ENCODE results near the gene ANKS1A.

Gene ANKS1A

DNA sequence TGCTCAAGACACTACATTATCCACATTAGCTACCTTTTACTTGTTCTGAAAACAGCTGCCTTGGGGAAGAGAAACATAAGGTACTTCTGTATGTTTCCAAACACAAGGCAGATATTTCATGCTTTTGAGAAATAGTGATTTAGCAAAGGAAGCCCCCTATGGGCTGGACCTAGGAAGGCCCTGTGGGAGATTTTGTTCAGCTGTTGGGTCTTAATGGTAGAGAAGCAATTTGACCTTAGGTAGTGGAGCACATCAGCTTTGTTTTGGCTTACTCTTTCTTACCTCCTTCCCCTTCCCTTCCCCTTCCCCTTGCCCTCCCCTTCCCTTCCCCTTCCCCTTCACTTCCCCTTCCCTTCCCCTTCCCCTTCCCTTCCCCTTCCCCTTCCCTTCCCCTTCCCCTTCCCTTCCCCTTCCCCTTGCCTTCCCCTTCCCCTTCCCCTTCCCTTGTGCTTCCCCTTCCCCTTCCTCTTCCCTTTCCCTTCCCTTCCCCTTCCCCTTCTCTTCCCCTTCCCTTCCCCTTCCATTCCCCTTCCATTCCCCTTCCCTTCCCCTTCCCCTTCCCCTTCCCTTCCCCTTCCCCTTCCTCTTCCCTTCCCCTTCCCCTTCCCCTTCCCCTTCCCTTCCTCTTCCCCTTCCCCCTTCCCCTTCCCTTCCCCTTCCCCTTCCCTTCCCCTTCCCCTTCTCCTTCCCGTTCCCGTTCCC, 84.6 kb downstream of the ANKS1A start:
- H3K4me3 ChIP-seq (ENCODE audit: low read length, poor library complexity, severe bottlenecking), result no peak overlapping the region
- H3K4me1 ChIP-seq (ENCODE audit: insufficient read depth, low read length, poor library complexity, severe bottlenecking), result no peaks in the 10 kb centered on the region
- no peak overlapping the region for H2AFZ ChIP-seq (ENCODE audit: low read length)
- no peak overlapping the region for H3K9ac ChIP-seq (ENCODE audit: low read depth, low read length, poor library complexity, severe bottlenecking)
- H3K9me3 ChIP-seq (ENCODE audit: insufficient read depth, low read depth, low read length), result no peaks in the 10 kb centered on the region
- no peaks in the 10 kb centered on the region for H3K79me2 ChIP-seq (ENCODE audit: insufficient read depth, low read length)
- H3K9me2 ChIP-seq (replicated peaks; ENCODE audit: low read depth, low read length), result no peaks in the 10 kb centered on the region
- TF ChIP-seq EZH2phosphoT487 (IDR thresholded peaks at IDR 0.05; ENCODE audit: borderline replicate concordance) (no peak), CTCF (conservative IDR thresholded peaks at IDR 0.05; ENCODE audit: low read length) (peak; percentile 63)
- no peaks in the 10 kb centered on the region for H3K27me3 ChIP-seq (ENCODE audit: insufficient read depth, low read length, poor library complexity, severe bottlenecking)
- H3F3A ChIP-seq (ENCODE audit: low read depth), result no peaks in the 10 kb centered on the region
- no peaks in the 10 kb centered on the region for H4K20me1 ChIP-seq (ENCODE audit: insufficient read depth, low read length, poor library complexity, severe bottlenecking)
- H3K36me3 ChIP-seq (ENCODE audit: insufficient read depth, low read length), result peaks cover 19% of the 10 kb centered on the region; the same call in 1 of the 2 replicates
- H3K4me2 ChIP-seq (ENCODE audit: low read depth, low read length, poor library complexity, severe bottlenecking), result no peak overlapping the region

DNA sequence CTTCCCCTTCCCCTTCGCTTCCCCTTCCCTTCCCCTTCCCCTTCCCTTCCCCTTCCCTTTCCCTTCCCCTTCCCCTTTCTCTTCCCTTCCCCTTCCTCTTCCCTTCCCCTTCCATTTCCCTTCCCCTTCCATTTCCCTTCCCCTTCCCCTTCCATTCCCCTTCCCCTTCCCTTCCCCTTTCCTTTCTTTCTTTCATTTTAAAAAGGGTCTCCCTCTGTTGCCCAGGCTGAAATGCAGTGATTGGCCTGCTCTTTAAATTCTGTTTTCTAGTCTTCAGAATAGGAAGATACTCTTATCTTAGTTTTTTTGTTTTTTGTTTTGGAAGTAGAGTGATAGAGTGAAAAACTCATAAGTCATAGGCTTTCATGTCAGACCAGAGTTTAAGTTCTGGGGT, 85.2 kb downstream of the ANKS1A start:
- no peak overlapping the region for H3K9ac ChIP-seq (ENCODE audit: low read depth, low read length, poor library complexity, severe bottlenecking)

GRCh38 chr6:34976239-34976638, 87.2 kb downstream of the ANKS1A start:
- H3K9me3 ChIP-seq (ENCODE audit: insufficient read depth, low read depth, low read length), result no peaks in the 10 kb centered on the region
- H3K79me2 ChIP-seq (ENCODE audit: insufficient read depth, low read length), result no peaks in the 10 kb centered on the region
- H3F3A ChIP-seq (ENCODE audit: low read depth), result no peaks in the 10 kb centered on the region
- peaks cover 11% of the 10 kb centered on the region for H3K4me1 ChIP-seq (ENCODE audit: insufficient read depth, low read length, poor library complexity, severe bottlenecking)
- TF ChIP-seq EZH2phosphoT487 (IDR thresholded peaks at IDR 0.05; ENCODE audit: borderline replicate concordance), result no peak
- no peaks in the 10 kb centered on the region for H3K9me2 ChIP-seq (replicated peaks; ENCODE audit: low read depth, low read length)
- H3K27me3 ChIP-seq (ENCODE audit: insufficient read depth, low read length, poor library complexity, severe bottlenecking), result no peaks in the 10 kb centered on the region
- no peak overlapping the region for H2AFZ ChIP-seq (ENCODE audit: low read length)
- no peak overlapping the region for H3K4me3 ChIP-seq (ENCODE audit: low read length, poor library complexity, severe bottlenecking)
- no peak overlapping the region for H3K9ac ChIP-seq (ENCODE audit: low read depth, low read length, poor library complexity, severe bottlenecking)
- no peaks in the 10 kb centered on the region for H4K20me1 ChIP-seq (ENCODE audit: insufficient read depth, low read length, poor library complexity, severe bottlenecking)
- H3K36me3 ChIP-seq (ENCODE audit: insufficient read depth, low read length), result peaks cover 7% of the 10 kb centered on the region; the same call in 1 of the 2 replicates
- H3K4me2 ChIP-seq (ENCODE audit: low read depth, low read length, poor library complexity, severe bottlenecking), result no peak overlapping the region

More for the DNA sequence above, 85.2 kb downstream of the ANKS1A start:
- no peaks in the 10 kb centered on the region for H3K4me1 ChIP-seq (ENCODE audit: insufficient read depth, low read length, poor library complexity, severe bottlenecking)
- TF ChIP-seq EZH2phosphoT487 (IDR thresholded peaks at IDR 0.05; ENCODE audit: borderline replicate concordance), result no peak
- TF ChIP-seq CTCF (conservative IDR thresholded peaks at IDR 0.05; ENCODE audit: low read length), result no peak
- no peaks in the 10 kb centered on the region for H3K9me2 ChIP-seq (replicated peaks; ENCODE audit: low read depth, low read length)
- no peaks in the 10 kb centered on the region for H3K27me3 ChIP-seq (ENCODE audit: insufficient read depth, low read length, poor library complexity, severe bottlenecking)
- no peak overlapping the region for H3K4me2 ChIP-seq (ENCODE audit: low read depth, low read length, poor library complexity, severe bottlenecking)
- peaks cover 19% of the 10 kb centered on the region; the same call in 1 of the 2 replicates for H3K36me3 ChIP-seq (ENCODE audit: insufficient read depth, low read length)
- no peaks in the 10 kb centered on the region for H4K20me1 ChIP-seq (ENCODE audit: insufficient read depth, low read length, poor library complexity, severe bottlenecking)
- H3K4me3 ChIP-seq (ENCODE audit: low read length, poor library complexity, severe bottlenecking), result no peak overlapping the region
- no peaks in the 10 kb centered on the region for H3K9me3 ChIP-seq (ENCODE audit: insufficient read depth, low read depth, low read length)
- no peak overlapping the region for H2AFZ ChIP-seq (ENCODE audit: low read length)
- no peaks in the 10 kb centered on the region for H3K79me2 ChIP-seq (ENCODE audit: insufficient read depth, low read length)
- H3F3A ChIP-seq (ENCODE audit: low read depth), result no peaks in the 10 kb centered on the region

- Histone ChIP-seq H3K36me3 (ENCODE audit: insufficient read depth, low read length) (peaks cover 8% of the 10 kb centered on the region; the same call in 1 of the 2 replicates), H3F3A (ENCODE audit: low read depth) (no peaks in the 10 kb centered on the region), H3K79me2 (ENCODE audit: insufficient read depth, low read length) (no peaks in the 10 kb centered on the region), H3K9me3 (ENCODE audit: insufficient read depth, low read depth, low read length) (no peaks in the 10 kb centered on the region), H2AFZ (ENCODE audit: low read length) (no peak overlapping the region), H3K4me2 (ENCODE audit: low read depth, low read length, poor library complexity, severe bottlenecking) (peak overlapping the region; percentile 66), H3K27me3 (ENCODE audit: insufficient read depth, low read length, poor library complexity, severe bottlenecking) (no peaks in the 10 kb centered on the region), H3K4me3 (ENCODE audit: low read length, poor library complexity, severe bottlenecking) (peak overlapping the region; percentile 34), H3K9me2 (replicated peaks; ENCODE audit: low read depth, low read length) (no peaks in the 10 kb centered on the region), H3K9ac (ENCODE audit: low read depth, low read length, poor library complexity, severe bottlenecking) (peak overlapping the region; percentile 57), H4K20me1 (ENCODE audit: insufficient read depth, low read length, poor library complexity, severe bottlenecking) (no peaks in the 10 kb centered on the region), H3K4me1 (ENCODE audit: insufficient read depth, low read length, poor library complexity, severe bottlenecking) (peaks cover 23% of the 10 kb centered on the region)
- no peak for TF ChIP-seq CTCF (conservative IDR thresholded peaks at IDR 0.05; ENCODE audit: low read length)
- TF ChIP-seq EZH2phosphoT487 (IDR thresholded peaks at IDR 0.05; ENCODE audit: borderline replicate concordance), result no peak
Observed at GRCh38 chr6:34979218-34979617, 90.2 kb downstream of the ANKS1A start.

All from Loucy (cell line).